Measurements from ENCODE around the gene TRAF3IP1.

DNA sequence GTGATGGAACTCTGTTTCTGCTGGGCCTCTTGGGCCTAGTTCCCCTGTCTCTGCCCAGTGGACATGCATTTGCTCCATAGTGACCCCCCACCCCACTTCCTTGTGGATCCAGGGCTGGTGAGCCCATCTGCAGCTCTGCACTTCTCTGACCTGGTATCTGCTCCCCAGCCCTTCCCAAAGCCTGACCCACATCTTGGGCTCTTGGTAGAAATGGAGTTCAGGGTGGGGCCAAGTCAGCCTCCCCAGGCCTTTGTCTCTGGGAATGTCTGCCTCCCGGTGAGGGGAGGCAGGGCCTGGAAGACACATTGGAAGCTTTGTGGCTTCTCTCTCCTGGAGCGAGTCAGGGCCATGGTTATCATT lies 6.3 kb upstream of the TRAF3IP1 start:
- TF ChIP-seq, protein P1, sequence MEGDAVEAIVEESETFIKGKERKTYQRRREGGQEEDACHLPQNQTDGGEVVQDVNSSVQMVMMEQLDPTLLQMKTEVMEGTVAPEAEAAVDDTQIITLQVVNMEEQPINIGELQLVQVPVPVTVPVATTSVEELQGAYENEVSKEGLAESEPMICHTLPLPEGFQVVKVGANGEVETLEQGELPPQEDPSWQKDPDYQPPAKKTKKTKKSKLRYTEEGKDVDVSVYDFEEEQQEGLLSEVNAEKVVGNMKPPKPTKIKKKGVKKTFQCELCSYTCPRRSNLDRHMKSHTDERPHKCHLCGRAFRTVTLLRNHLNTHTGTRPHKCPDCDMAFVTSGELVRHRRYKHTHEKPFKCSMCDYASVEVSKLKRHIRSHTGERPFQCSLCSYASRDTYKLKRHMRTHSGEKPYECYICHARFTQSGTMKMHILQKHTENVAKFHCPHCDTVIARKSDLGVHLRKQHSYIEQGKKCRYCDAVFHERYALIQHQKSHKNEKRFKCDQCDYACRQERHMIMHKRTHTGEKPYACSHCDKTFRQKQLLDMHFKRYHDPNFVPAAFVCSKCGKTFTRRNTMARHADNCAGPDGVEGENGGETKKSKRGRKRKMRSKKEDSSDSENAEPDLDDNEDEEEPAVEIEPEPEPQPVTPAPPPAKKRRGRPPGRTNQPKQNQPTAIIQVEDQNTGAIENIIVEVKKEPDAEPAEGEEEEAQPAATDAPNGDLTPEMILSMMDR (IDR thresholded peaks at IDR 0.05), result no peak
- no peak for TF ChIP-seq ZFX (IDR thresholded peaks at IDR 0.05; ENCODE audit: borderline replicate concordance)
